GM18520 (cell line): Measurements from ENCODE around the gene BLOC1S1.

ENCODE experiments used
- ATAC-seq: cut with Tn5 transposase; IDR thresholded peaks from one replicate; pipeline ENCODE4 v1.9.1; 2021; ENCODE audit not compliant: unreplicated experiment

Gene BLOC1S1

GRCh38 chr12:55726971-55727370, 11.1 kb downstream of the BLOC1S1 start:
- no peak for ATAC-seq

DNA sequence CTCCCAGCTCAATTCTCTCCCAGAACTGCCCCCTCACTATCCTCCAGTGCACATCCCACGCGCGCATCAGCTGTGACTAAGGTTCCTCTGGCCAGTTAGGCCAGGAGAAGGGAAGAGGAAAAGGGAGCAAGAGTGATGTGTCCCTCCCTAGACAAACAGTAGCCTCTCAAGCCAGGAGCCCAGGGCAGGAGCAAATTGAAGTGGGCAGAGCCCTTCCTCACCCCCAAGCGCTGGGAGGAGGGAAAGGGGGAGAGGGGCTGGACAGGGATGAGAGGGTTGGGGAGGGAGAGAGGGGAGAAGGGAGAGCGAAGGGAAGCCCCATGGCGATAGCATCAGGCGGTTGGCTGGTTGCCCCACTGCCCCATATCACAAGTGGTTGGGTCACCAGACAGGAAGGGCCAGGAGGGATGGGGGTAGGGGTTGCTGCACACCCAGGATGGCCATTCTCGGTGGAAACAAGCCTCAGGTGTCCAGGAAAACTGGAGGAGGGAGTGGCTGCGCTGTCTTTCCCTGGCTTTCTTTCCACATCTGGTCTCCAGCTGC, 11.9 kb downstream of the BLOC1S1 start:
- ATAC-seq, result no peak

DNA sequence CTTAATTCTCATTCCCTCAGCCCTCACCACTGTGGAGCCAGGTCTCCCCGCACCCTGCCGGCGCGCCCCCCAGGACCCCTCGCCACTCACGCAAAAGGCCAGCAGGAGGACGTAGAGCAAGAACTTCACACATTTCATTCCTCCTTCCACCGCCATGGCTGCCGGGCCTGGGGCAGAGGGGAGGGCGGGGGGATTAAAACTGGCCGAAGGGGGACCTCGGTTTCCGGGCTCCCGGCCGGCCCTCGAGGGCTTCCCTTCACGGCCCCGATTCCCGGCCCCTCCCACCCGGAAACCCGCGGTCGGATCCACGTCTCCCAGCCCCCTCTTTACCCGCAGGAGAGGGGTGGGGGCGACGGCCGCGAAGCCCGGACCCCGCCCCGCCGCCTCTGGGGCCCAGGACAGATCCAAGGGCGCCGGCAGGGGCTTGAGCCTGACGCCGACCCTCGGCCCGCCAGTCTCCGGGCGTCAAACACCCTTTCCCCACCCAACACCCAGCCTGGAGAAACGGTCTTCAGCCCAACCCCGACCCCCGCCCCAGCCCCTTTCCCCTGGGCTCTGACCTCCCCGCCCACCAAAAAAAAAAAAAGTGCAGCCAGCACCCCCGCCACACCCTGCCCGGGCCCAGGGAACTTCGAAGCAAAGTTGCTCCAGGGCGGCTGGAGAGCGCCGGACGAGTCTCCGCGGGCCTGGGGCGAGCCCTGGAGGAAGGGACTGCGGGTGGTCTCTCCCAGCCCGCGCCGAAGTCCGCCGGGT, 12.5 kb downstream of the BLOC1S1 start:
- peak; percentile 13 for ATAC-seq

DNA sequence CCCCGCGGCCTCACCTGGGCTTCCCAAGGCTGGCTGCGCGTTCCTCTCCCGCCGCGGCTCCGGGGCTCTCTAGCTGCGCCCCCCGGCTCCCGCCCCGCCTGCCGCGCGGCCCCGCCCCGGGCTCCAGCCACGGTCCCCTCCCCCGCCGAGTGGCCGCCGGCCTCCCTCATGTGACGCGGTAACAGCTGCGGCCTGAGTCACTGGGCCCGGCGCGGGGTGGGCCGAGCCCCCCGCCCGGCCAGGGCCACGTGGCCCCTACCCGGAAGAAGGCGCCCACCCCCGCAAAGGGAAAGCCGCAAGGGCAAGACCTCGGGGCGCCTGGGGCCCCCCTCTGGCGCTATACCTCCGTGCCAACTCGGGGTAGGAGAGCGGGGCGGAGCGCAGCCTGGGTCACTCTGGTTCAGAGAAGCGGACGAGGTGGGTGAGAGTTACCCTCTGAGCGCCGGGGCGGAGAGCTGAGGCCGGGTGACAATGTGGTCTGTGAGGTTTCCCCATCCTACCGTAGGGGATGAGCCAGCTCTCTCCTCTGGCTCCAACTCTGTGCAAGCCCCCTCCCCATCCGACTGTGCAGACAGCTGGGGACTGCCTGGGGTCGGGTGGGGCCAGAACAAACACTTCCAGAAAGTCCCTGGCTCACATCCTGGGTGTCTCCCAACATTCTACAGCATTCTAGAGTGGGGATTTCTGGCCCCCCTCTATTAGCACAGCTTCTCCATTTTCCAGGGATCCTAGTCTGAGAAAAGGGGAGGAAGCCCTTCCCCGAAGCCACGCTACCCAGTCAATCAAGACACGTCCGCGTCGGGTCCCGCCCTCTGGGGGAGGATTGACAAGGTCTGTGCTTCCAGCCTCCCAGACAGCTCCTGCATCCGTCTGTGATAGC, 13.3 kb downstream of the BLOC1S1 start, which contains the start of gene CD63:
Gene CD63 (minus strand): TSS at position 71 of the 880 bp plus-strand sequence. CDS start 668 bp downstream, outside the sequence.
- ATAC-seq, result peak; percentile 70

- peak; percentile 24 for ATAC-seq
These were observed 14.3 kb downstream of the BLOC1S1 start for GRCh38 chr12:55729819-55730818.

DNA sequence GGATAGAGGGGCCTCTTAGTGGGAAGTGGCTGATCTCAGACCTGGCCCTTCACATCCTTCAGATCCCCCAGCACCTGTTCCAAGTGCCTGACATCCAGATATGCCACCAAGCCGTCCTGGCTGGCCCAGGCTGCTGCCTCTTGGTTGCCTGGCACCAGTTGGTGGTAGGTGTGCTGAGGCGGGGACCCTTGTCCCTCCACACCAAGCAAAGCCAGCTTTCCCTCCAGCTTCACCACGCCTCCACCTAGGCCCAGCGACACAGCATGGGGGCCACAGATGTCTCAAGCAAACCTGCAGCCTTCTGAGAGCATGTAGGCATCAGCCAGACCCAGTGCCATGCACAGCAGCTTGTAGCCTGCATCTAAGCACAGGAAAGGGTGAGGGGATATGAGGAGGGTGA, 16.4 kb downstream of the BLOC1S1 start:
- ATAC-seq, result no peak

GRCh38 chr12:55733021-55733555, 17.2 kb downstream of the BLOC1S1 start:
- ATAC-seq, result no peak

DNA sequence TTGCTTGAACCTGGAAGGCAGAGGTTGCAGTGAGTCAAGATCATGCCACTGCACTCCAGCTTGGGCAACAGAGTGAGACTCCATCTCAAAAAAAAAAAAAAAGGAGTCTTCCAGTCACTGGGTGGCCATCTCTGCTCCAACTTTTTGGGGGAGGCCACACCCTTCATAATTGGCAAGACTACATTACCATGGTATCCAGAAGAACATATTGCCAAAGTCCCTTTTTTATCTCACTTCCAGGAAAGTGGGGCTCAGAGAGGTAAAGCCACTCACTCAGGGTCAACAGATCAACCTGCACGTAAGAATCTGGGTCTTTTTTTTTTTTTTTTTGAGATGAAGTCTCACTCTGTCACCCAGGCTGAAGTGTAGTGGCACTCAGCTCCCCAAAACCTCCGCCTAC, 18.0 kb downstream of the BLOC1S1 start:
- ATAC-seq, result no peak

GRCh38 chr12:55734595-55734994, 18.7 kb downstream of the BLOC1S1 start:
- ATAC-seq, result no peak

DNA sequence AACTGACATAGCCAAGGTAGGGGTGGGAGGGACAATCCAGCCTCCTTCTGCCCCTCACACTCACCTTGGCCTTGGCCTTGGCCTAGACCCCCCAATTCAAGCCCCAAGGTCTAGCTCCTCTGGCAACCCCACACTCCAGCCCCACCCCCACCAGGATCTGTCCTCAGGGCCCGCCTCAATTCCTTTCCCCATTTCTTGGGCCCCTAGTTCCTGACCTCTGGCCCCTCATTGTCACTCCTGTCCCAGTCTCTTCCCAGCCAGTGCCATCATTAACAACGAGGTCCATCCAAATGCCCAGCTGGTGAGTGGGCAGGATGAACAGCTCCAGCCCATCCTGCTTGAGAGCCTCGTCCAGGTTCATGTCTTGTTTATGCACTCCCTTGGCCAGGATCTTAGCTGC, 20.2 kb downstream of the BLOC1S1 start:
- ATAC-seq, result no peak

DNA sequence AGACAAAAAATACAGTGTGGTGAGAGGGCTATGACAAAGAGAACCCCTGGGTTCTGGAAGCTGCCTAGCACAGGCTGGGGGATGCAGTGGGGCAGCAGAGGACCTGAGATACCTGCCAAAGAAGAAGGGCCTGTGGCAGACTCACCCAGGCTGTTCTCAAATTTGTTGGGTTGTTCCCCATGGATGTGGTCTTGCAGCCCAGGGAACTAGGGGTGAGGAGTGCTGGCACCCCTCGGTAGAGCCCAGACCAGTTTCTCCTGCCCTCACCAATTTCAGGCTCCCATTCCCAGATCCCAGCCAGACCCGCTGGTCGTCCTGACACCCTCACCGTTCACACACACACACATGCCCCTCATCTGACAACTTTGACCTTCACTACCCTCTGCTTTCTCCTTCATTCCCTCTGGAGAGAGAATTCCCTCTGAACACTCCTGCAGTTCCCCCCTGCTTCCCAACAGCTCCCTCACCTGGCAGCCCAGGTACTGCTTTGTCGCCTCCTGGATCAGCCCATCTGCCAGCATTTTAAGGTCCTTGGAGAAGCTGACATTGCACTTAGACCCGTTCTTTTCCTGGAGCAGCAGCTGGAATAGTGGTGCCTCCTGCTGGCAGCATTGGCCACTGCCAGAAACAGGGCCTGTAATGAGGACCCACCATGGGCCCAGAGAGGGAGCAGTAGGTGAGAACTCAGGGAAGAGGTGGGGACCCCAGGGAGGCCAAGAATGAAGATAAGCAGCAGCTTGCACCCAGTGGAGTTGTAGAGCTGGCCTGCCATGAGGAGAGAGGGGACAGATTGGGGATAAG, 21.1 kb downstream of the BLOC1S1 start:
- no peak for ATAC-seq

GRCh38 chr12:55737581-55738122, 21.8 kb downstream of the BLOC1S1 start:
- no peak for ATAC-seq

GRCh38 chr12:55738123-55739024, 22.5 kb downstream of the BLOC1S1 start:
- peak; percentile 75 for ATAC-seq

DNA sequence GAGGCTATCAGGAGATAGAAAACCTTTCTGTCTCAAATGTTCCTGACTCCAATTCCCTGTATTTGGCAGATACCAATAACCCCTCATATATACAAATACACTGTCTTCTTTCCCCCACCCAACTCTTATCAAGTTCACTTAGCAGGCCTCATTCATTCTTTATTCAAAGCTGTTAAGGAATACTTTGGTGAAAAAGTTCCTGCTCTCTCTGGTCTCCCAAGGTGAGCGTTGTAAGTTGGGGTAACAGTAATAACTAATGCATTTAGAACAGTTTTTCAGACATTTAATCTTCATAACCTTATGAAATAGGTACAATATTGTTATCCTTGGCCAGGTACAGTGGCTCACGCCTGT, 23.2 kb downstream of the BLOC1S1 start:
- ATAC-seq, result no peak

GRCh38 chr12:55741931-55742680, 26.3 kb downstream of the BLOC1S1 start:
- ATAC-seq, result no peak

GRCh38 chr12:55742719-55743405, 27.0 kb downstream of the BLOC1S1 start, which contains the start of gene GDF11:
Gene GDF11 (plus strand): TSS chr12:55743122. CDS start chr12:55743317, 195 bp downstream.
- ATAC-seq, result no peak
